GM18505 (cell line): ENCODE results near the gene THSD1.
"Not testable (repeated sequence)": the region's sequence is repeated elsewhere in the genome, so short reads cannot be mapped to it uniquely, and the experiment has no call there.

Experiments
- ATAC-seq: cut with Tn5 transposase; IDR thresholded peaks from one replicate; pipeline ENCODE4 v1.9.1; 2021; ENCODE audit not compliant: unreplicated experiment
- POLR2A ChIP-seq: IDR thresholded peaks from 4 replicates; pipeline ENCODE4 v1.6.1; 2011; ENCODE audit warnings: borderline replicate concordance; ENCODE audit not compliant: insufficient read depth, insufficient read length; ENCODE audit errors: extremely low read depth

Gene THSD1

DNA sequence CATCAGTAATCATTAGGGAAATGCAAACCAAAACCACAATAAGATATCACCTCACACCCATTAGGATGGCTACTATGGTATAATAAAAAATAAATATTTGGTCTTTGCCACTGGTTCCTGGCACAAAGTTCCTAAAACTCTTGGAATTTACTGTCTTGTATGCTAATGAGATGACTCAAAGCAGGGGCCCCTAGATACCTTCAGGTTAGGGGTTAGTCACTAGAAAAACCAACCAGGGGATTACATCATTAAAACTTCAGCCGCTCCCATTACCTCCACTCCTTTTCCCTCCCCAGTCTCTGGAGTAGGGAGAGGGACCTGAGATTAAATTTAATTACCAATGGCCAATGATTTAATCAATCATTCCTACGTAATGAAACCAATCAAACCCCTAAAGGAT is 49.6 kb downstream of the THSD1 start:
- no peak for ATAC-seq
- no peak for TF ChIP-seq POLR2A

DNA sequence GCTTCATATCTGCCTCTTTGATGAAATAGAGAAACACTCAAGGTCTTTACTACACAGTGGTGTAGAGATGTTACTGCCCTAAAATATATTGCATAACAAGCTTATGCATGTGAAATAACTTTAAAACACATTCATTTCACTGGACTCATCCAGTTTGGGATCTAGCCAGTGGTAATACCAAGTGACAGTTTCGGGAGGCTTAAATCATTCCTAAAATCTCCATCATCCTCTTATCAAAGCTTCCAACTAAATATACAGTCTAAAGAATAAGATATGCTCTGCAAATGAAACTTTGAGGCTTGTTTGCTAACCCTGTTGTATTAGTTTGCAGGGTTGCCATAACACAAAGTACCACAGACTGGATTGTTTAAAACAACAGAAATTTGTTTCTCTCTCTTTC is 52.8 kb downstream of the THSD1 start:
- TF ChIP-seq POLR2A, result no peak
- no peak for ATAC-seq

DNA sequence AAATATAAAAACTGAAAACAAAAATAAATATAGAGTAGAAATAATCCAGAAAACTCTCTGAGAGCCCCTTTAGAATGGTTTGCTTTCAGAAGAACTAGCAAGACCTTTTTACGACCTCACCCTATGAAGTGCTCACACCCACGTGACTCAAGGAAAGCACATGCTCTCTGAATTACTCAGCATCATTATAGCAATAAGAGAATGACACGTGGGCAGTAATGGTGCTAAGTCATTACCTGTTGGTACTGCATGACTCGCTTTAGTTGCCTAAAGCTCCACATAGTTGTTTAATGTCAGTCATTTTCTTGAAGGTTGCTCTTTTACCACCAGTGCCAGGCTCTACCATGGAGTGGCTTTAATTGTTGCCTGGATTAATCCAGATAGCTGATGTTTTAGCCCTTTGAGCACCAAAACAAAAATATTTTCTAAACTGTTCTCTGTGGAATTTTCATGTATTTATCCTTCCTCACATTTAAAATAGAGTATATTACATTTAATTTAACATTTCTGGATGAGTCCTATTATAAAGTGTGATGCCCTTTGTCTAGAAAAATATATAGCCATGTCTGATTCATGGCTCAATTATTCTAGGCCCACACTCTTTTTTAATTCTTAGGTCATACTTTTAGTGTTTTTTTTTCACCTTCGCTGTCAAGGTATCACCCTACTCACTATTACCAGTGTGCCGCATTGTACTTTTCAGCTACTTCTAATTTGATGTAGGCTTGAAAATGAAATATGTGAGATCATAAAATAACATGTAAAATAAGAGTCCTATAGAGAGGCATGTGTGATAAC is 56.8 kb downstream of the THSD1 start:
- no peak for ATAC-seq
- TF ChIP-seq POLR2A, result no peak

DNA sequence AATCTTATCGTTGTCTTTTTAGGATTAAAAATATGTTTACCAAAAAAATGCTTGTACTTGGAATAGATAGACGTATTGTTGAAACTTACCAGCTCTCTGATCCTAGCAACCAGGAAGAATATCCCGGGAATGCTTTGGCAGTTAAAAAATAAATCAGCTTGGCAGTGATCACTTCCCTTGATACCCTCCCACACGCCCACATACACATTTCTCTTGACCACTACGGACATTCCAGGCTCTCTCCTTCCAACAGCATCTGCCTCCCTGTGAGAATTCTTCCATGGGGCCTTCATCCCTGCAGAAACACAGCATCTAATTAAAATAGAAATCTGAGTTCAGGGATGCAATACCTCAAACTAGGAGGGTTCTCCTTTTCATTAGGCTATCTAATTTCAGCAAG is 57.9 kb downstream of the THSD1 start:
- ATAC-seq, result no peak
- TF ChIP-seq POLR2A, result no peak

DNA sequence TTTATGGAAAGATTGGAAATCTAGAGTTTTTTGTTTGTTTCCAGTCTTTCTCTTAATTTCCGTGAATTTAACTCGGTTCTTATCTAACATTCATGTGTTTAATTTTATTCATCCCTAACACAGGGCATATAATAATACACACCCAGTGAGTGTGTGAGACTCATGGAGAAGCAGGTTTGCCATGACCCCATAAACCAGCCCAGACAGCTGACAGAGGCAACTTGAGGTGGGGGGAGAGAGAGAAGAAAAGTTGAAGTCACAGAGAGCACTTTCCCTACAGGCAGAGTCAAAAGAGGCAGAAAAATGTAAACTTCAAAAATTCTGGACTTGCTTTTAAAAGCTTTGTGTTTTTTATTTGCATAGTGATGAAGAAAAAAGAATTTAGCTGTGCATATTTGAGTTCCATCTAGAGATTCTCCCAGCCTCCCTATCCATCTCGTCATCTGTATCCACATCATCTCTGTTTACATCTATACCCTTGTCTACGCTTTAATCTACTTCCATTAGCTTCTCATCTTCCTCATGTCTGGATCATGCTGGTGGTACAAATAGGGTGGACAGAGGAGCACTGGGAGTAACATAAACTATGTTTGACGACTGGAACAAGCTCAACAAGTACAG is 60.2 kb downstream of the THSD1 start:
- ATAC-seq, result no peak
- TF ChIP-seq POLR2A, result no peak

DNA sequence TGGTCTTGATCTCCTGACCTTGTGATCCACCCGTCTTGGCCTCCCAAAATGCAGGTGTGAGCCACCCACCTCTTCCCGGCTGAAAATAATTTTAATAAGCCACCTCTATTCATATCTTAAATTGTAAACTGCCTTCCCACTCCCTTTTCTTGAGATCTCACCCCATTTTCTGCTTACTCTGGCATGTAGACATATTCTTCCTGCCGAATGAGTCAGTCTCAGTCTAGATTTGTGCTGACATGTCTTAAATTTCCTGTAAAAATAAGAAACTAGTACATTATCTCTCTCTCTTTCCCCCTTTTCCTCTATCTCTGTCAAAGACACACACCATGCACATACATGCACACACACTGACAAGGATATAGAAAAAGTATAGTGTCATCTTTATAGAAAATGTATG is 60.9 kb downstream of the THSD1 start:
- no peak for TF ChIP-seq POLR2A
- no peak for ATAC-seq

DNA sequence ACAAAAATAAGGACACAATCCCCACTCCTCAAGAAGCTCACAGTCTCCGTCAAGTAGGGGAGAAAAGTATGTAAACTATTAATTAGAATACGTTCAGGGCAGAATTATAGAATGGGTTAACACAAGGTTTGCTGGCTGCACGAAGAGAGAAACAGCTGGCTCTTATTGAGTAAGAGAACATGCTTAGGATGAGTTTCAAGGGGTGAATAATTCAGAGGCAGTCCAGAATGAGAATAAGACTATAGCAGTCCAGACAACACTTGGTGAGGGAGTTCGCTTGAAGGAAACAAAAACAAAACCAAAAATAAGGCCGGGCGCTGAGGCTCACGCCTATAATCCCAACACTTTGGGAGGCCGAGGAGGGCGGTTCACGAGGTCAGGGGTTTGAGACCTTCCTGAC is 61.9 kb downstream of the THSD1 start:
- no peak for TF ChIP-seq POLR2A
- ATAC-seq, result no peak

DNA sequence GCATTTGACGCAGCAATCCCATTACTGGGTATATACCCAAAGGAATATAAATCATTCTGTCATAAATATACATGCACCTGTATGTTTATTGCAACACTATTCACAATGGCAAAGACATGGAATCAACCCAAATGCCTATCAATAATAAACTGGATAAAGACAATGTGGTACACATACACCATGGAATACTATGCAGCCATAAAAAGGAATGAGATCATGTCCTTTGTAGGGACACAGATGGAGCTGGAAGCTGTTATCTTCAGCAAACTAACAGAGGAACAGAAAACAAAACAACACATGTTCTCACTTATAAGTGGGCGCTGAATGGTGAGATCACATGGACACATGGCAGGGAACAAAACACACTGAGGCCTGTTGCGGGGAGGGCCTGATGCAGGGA is 63.8 kb downstream of the THSD1 start:
- ATAC-seq, result not testable (repeated sequence)

DNA sequence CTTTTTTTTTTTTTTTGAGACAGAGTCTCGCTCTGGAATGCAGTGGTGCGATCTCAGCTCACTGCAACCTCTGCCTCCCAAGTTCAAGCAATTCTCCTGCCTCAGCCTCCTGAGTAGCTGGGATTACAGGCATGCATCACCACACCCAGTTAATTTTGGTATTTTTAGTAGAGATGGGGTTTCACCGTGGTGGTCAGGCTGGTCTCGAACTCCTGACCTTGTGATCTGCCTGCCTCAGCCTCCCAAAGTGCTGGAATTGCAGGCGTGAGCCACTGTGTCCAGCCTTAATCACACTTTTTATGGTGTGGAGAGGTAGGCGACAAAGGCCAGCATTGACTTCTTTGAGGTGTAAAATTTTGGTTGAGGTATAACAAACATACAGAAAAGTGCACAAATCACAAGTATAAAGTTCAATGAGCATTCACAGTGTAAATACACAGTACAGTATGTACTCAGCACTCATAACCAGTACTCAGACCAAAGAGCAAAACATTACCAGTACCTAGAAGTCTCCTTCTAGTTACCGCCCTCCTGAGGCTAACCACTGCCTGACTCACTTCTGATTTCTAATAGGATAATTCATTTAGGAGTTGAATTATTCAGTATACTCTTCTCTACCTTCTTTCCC is 68.0 kb downstream of the THSD1 start:
- ATAC-seq, result not testable (repeated sequence)

DNA sequence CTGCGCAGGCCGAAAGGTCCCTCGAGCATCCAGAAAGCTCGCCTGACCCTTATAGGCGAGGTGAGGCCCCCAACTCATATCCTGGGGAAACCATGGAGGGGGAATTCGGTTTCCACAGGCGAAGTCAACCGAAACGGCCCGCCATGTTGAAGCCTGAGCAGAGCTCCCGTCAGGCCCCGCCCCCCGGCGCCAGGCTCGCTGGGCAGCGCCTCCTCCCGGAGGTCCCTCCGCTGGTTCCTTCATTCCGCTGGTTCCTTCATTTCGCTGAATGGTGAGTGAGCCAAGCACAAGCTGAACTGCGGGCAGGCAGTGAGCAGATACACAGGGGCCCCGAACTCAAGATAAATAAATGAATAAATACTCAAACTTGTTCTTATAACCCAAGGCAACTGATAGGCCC is 71.9 kb downstream of the THSD1 start:
- ATAC-seq, result not testable (repeated sequence)

DNA sequence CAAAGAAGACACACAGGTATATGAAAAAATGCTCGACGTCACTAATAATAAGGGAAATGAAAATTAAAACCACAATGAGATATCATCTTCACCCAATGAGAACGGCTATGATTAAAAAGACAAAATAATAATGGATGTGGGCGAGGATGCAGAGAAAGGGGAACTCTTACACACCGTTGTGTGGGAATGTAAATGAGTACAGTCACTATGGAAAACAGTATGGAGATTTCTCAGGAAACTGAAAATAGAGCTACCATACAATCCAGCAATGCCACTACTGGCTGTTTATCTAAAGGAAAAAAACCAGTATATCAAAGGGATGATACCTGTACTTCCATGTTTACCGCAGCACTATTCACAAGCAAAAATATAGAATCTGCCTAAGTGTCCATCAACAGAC is 74.1 kb downstream of the THSD1 start:
- not testable (repeated sequence) for ATAC-seq
